Kidney epithelial cell (primary cell): ENCODE data around the gene GJB1. TPM values are rescaled to one million over a fixed set of nuclear protein-coding genes. Genes with fewer than 3 reads are reported as not detected.
"Not testable (repeated sequence)": the region's sequence is repeated elsewhere in the genome, so short reads cannot be mapped to it uniquely, and the experiment has no call there.

Experiments
- DNase-seq: peaks from one replicate; pipeline ENCODE4 v3.0.0-alpha.2; 2010; ENCODE audit warnings: low read depth
- H3K27me3 ChIP-seq: 2 replicates; pipeline ENCODE4 v1.6.0; 2011; ENCODE audit warnings: low read length; ENCODE audit not compliant: control insufficient read depth, insufficient read depth
- H3K36me3 ChIP-seq: 2 replicates; pipeline ENCODE4 v1.5.1; 2011; ENCODE audit warnings: low read length; ENCODE audit not compliant: control insufficient read depth, insufficient read depth
- H3K4me3 ChIP-seq: 2 replicates; pipeline ENCODE4 v1.5.1; 2011; ENCODE audit warnings: low read depth, mild to moderate bottlenecking, control low read depth, low read length
- total RNA-seq: library from RNA; depleted of rRNA; stranded (reverse); fragments of >200 nt; gene quantifications from 2 replicates; pipeline ENCODE4 v1.2.3, GENCODE V29; 2015
- TF ChIP-seq, protein P1 (sequence below): IDR thresholded peaks from 2 replicates; pipeline ENCODE4 v1.5.1; 2011; ENCODE audit warnings: mild to moderate bottlenecking, moderate library complexity, low read length, control low read depth, inconsistent platforms; ENCODE audit not compliant: insufficient read depth, poor library complexity, severe bottlenecking

Gene GJB1
- total RNA-seq, 1 donor from 2014 or later, result not detected

DNA sequence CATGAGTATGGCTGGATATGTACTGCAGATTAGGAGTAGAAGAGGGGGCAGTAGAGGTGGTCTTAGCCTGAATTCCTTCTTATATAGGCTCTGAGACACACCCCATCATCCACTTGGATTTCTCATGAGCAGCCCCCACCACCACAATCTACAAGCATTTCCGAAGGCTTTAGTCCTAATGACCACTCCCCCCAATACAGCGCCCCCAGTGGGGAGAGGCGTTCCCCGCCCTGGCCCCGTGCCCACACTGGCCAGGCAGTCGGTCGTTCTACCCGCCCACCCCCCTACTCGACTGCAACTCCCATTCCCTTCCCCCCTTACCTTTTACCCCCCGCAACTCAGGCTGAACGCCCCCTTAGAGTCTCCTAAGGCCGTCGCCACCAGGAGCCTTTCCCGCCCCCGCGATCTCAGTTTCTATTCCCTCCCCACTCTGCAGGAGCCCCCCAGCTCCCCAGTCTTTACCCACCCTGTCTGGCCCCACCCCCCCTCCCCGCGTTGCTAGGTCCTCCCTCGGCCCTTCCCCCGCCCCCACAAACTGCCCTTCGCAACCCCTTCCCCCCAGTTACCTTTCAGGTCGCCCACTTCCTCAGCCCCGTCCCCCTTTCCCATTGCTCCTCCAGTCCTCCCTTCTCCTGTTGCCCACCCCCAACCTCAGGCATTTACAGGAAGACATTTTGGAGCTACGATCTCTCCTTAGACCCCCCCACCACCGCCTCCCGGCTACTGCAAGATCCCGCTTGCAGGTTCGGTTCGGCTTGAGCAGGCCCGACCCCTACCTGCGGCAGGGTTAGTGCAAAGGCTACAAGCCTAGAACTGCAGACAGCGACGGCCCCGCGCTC lies 30.4 kb downstream of the GJB1 start:
- Histone ChIP-seq H3K27me3 (no peaks in the 10 kb centered on the region), H3K4me3 (peak overlapping the region; percentile 81), H3K36me3 (no peaks in the 10 kb centered on the region)
- DNase-seq, result no peak
- TF ChIP-seq, protein P1, sequence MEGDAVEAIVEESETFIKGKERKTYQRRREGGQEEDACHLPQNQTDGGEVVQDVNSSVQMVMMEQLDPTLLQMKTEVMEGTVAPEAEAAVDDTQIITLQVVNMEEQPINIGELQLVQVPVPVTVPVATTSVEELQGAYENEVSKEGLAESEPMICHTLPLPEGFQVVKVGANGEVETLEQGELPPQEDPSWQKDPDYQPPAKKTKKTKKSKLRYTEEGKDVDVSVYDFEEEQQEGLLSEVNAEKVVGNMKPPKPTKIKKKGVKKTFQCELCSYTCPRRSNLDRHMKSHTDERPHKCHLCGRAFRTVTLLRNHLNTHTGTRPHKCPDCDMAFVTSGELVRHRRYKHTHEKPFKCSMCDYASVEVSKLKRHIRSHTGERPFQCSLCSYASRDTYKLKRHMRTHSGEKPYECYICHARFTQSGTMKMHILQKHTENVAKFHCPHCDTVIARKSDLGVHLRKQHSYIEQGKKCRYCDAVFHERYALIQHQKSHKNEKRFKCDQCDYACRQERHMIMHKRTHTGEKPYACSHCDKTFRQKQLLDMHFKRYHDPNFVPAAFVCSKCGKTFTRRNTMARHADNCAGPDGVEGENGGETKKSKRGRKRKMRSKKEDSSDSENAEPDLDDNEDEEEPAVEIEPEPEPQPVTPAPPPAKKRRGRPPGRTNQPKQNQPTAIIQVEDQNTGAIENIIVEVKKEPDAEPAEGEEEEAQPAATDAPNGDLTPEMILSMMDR, result peak; percentile 53

DNA sequence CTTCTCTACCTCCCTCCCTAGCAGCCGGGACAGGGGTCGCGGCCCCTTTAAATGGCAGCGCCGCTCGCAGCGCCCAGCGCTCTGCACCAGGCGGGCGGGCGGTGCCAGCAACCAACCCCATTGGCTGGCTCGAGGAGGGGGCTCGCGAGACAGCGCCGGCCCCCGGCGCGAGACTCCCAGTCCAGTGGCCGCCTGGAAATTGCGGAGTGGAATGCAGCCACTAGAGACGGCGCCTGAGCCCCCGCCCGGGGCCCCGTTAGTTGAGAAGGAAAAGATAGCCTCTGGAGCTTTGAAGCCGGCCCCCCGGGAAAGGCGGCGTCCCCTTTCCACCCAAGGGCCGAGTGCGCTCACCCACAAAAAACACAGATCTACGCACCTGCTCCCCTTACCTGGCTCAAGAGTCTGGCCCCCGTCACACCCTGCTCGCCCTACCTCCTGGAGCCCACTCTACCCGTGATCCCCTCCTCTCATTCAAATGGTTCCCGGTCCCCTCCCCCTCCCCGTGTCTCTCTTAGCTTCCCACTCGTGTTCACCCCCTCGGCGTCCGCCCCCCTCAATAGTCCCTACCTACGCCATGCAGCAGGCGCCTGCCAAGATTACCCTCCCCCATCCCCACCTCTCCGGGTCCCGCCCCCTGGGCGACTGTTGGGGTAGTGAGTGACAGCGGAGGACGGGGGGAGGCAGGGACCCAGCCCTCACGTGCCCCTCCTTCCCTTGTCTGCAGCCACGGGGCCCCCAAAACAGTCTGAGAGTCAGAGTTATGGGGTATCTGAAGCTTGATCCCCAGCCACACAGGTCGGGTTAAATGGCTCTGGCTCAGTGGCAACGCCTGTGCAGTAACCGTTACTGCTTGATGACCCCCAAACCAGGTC lies 31.3 kb downstream of the GJB1 start, which contains the start of gene ZMYM3:
TSS of gene ZMYM3 (minus strand) at position 49 of the 872 bp plus-strand sequence. CDS start 885 bp downstream, outside the sequence.
- H3K4me3 ChIP-seq, result peak within 1 kb of the TSS; percentile 81
- DNase-seq, result peak; percentile 21
- no peaks in the 10 kb centered on the region for H3K27me3 ChIP-seq
- no peaks in the 10 kb centered on the region for H3K36me3 ChIP-seq
- TF ChIP-seq, protein P1, result no peak

DNA sequence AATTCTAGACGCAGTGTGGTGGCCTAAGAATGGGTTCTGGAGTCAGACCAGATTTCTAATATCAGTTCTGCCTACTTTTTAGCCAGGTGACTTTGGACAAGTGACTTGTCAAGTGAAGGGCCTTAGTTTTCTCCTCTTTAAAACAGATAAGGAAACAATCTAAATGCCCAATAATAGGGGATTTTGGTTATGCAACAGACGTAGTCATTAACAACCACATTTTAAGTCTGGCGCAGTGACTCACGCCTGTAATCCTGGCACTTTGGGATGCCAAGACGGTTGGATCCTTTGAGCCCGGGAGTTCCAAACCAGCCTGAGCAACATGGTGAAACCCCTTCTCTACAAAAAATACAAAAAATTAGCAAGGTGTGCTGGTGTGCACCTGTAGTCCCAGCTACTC lies 33.0 kb downstream of the GJB1 start:
- Histone ChIP-seq H3K27me3 (no peaks in the 10 kb centered on the region), H3K4me3 (no peak overlapping the region), H3K36me3 (no peaks in the 10 kb centered on the region)
- DNase-seq, result no peak
- TF ChIP-seq, protein P1, result no peak

DNA sequence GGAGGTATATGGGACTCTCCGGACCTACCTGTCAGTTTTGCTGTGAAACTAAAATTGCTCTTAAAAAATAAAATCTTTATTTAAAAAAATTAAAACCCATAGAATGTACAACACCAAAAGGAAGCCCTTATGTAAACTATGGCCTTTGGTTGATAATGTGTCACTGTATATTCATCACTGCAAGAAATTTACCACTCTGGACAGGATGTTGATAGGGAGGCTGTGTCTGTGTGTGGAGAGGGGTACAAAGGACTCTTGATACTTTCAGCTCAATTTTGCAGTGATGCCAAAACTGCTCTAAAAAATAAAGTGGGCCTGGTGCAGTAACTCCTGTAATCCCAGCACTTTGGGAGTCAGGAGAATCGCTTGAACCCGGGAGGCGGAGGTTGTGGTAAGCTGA lies 33.8 kb downstream of the GJB1 start:
- Histone ChIP-seq H3K27me3 (no peaks in the 10 kb centered on the region), H3K4me3 (no peak overlapping the region), H3K36me3 (no peaks in the 10 kb centered on the region)
- TF ChIP-seq, protein P1, result no peak
- no peak for DNase-seq

DNA sequence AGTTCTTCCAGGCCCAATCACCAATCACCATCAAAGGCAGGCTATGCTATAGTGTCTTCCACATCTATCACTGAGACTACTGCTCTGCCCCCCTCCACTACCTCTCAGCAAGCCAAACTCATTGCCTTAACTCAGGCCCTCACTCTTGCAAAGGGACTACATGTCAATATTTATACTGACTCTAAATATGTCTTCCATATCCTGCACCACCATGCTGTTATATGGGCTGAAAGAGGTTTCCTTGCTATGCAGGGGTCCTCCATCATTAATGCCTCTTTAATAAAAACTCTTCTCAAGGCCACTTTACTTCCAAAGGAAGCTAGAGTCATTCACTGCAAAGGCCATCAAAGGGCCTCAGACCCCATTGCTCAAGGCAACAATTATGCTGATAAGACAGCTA lies 45.6 kb downstream of the GJB1 start:
- not testable (repeated sequence) for H3K4me3 ChIP-seq, H3K27me3 ChIP-seq, H3K36me3 ChIP-seq, DNase-seq

DNA sequence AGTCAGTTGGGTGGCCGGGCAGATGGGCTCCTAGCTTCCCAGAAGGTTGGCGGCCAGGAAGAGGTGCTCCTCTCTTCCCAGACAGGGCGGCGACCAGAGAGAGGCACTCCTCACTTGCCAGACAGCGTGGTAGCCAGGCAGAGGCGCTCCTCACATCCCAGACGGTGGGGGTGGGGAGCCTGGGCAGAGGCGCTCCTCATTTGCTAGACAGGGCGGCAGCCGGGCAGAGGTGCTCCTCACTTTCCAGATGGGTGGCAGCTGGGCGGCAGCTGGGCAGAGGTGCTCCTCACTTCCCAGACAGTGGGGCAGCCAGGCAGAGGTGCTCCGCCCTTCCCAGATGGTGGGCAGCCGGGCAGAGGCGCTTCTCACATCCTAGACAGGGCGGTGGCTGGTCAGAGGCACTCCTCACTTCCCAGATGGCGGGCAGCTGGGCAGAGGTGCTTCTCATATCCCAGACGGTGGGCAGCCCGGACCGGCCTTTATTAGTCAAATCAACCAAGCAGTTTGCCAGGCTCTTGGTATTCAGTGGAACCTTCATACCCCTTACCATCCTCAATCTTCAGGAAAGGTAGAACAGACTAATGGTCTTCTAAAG lies 46.9 kb downstream of the GJB1 start:
- Histone ChIP-seq H3K4me3 (no peak overlapping the region), H3K27me3 (no peaks in the 10 kb centered on the region), H3K36me3 (no peaks in the 10 kb centered on the region)
- TF ChIP-seq, protein P1, result no peak
- DNase-seq, result no peak

DNA sequence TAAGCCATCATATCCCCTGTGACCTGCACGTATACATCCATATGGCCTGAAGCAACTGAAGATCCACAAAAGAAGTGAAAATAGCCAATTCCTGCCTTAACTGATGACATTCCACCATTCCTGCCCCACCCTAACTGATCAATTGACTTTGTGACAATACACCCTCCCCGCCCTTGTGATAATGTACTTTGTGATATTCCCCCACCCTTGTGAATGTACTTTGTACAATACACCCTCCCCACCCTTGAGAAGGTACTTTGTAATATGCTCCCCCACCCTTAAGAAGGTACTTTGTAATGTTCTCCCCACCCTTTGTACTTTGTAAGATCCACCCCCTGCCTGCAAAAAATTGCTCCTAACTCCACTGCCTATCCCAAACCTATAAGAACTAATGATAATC lies 49.3 kb downstream of the GJB1 start:
- not testable (repeated sequence) for H3K27me3 ChIP-seq, H3K4me3 ChIP-seq, H3K36me3 ChIP-seq, DNase-seq
